HG03095 (cell line): Measurements from ENCODE around the gene FRMPD3.

Experiments used
- ATAC-seq: cut with Tn5 transposase; IDR thresholded peaks from one replicate; pipeline ENCODE4 v1.9.1; 2021; ENCODE audit warnings: moderate library complexity; ENCODE audit not compliant: unreplicated experiment

FRMPD3 gene

DNA sequence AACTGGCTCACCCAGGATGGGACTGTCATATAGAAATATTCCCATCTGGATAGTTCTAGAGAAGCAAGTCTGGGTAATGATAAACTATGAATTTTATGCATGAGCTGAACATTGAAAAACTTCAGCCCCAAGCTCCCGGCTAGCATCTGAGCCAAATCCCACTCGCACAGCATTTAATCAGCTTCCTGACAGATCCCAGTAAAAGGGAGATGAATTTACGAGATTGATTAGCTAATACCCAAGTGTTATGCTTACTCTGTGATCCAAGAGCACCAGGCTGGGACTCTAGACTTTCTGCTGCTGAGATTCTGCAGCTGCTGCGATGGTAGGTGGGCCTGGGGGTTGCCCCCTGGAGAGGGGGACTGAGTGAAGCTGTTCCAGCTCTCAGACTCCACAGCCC is 28.0 kb downstream of the FRMPD3 start:
- ATAC-seq: no peak

- no peak for ATAC-seq
These were observed 30.8 kb downstream of the FRMPD3 start for GRCh38 chrX:107480272-107480671.

- ATAC-seq: no peak
These were observed 32.6 kb downstream of the FRMPD3 start for GRCh38 chrX:107482046-107482445.

DNA sequence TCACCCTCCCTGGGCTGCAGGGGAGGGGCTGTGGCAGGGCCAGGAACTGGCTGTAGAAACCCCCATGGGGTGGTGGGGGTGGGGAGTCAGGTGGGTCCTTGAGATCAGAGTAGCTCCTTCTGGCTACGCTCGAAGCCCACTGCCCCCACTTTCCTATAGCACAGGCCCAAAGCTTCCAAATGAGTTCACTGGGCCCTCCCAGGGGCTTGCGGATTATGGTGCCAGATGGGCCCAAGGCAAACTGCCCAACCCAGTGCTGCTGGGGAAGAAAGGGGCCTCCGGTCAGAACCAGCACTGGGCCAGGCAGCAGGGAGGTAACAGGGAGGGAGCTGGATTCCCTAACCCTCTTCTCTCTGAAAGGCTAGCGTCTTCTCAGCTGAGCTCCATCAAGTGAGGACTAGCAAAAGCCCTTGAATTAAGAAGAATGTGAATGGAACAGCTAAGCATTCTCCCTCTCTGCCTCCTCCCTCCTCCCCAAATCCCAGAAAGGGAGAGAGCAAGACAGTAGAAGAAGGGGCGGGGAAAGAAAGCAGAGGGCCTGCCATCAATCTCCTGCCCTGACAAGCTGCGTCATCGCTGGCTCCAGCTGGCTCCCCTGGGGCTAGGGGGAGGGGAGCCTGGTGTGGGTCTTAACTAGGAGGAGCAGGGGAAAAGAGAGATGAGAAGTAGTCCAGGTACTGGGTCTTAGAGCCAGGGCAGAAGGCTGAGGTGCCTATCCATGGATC is 34.7 kb downstream of the FRMPD3 start:
- no peak for ATAC-seq

GRCh38 chrX:107485013-107485412 is 35.6 kb downstream of the FRMPD3 start:
- no peak for ATAC-seq

GRCh38 chrX:107493141-107493540 is 43.7 kb downstream of the FRMPD3 start:
- ATAC-seq: no peak

DNA sequence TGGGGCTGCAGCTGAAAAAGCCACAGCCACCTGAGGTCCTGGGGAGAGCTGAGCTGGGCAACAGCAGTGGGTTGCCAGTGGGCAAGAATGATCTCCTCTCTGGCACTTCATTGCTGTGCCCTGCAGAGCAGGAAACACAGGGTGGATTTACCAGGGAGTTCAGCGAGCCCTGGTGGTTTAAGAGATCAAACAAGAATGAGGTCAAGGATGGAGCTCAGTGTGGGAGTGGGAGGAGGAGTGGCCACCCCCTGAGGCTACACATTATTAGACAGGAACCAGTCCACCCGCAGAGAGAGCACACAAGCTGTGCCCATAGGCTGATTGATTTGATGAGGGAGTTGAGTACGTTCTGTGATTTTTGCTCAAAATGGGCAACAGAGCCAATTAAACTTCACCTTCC is 47.3 kb downstream of the FRMPD3 start:
- ATAC-seq: no peak
